K562 (cell line): ENCODE measurements around the gene PRKAG2.

ENCODE experiments used
- ETV6 ChIP-seq, 3 experiments: fragments of 150-350 bp in 1 of 3; sonication (generic) in 1 of 3; formaldehyde crosslinking in 1 of 3; IDR thresholded peaks; 2 replicates each; pipeline versions ENCODE4 v1.6.1 to v1.8.0; 2014 to 2022; ENCODE audit warnings: borderline replicate concordance in 2 of 3, low read depth in 2 of 3, antibody characterized with exemption in 1 of 3, low read length in 1 of 3, mild to moderate bottlenecking in 1 of 3, missing genetic modification reagents in 1 of 3
- PYGO2 ChIP-seq: fragments of 450-650 bp; IDR thresholded peaks from 2 replicates; pipeline ENCODE4 v1.6.1; 2016; ENCODE audit warnings: mild to moderate bottlenecking, missing genetic modification characterization, moderate library complexity, missing compliant biosample characterization
- ZNF384 ChIP-seq: IDR thresholded peaks from 2 replicates; pipeline ENCODE4 v1.6.1; 2012; ENCODE audit warnings: low read depth, low read length, improper control_type of control experiment
- TF ChIP-seq, protein P1 (sequence below): fragments of 250-450 bp; sonication (Bioruptor Pico); IDR thresholded peaks from 2 replicates; pipeline ENCODE4 v1.6.1; 2021; ENCODE audit warnings: mild to moderate bottlenecking
- TF ChIP-seq, protein P2 (sequence below), 2 experiments: fragments of 200-800 bp in 1 of 2; sonication (Bioruptor generic) in 1 of 2; sonication (generic) in 1 of 2; formaldehyde crosslinking in 1 of 2; IDR thresholded peaks in 1 of 2; conservative IDR thresholded peaks in 1 of 2; 2 replicates each; pipeline versions ENCODE4 v1.5.0 to v1.6.1; 2016 to 2020; ENCODE audit warnings: missing compliant biosample characterization in 1 of 2, missing genetic modification characterization in 1 of 2, missing genetic modification reagents in 1 of 2

DNA sequence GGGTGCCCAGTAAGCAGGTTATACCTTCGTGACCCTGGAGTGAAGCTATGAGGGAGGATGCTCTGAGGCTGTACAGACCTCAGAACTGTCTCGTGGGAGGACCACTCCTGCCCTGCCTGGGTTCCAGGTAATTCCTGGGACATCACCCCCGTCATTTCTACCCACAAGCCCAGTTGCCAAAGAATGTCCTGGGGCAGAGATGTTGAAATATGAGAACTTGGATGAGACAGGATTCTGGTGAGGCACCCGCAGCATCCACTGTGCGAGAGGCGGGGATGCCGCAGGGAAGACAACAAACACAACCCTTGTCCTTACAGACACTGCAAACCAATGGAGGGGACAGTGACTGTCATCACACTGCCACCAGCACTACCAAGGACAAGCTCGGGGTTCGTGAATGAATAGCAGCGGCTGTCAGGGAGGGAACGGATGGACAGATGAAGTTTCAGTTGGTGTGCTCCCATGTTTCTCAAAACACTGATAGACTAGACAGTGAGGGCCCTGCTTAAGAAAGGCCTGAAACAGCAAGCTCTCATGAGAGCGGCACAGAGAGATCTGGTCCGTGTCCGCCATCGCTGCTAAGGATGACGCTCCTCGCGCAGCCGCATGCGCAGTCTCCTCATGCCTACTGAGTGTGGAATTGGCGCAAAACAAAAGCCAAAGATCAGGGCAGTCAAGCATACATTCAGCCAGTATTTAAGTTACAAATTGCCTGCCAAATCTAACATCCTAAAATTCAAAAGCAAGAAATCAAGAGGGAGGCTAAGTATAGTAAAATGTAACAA, 275.2 kb downstream of the PRKAG2 start:
- TF ChIP-seq ETV6 (IDR thresholded peaks at IDR 0.05; ENCODE audit: borderline replicate concordance in 1 of 2, low read depth in 2 of 2, low read length in 1 of 2): no peak
- no peak for TF ChIP-seq ETV6 (CRISPR knock-in tag; IDR thresholded peaks at IDR 0.05; ENCODE audit: borderline replicate concordance)
- TF ChIP-seq PYGO2 (tag): no peak
- no peak for TF ChIP-seq ZNF384
- TF ChIP-seq, protein P1, sequence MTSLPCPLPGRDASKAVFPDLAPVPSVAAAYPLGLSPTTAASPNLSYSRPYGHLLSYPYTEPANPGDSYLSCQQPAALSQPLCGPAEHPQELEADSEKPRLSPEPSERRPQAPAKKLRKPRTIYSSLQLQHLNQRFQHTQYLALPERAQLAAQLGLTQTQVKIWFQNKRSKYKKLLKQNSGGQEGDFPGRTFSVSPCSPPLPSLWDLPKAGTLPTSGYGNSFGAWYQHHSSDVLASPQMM (CRISPR knock-in tag): no peak
- TF ChIP-seq, protein P2, sequence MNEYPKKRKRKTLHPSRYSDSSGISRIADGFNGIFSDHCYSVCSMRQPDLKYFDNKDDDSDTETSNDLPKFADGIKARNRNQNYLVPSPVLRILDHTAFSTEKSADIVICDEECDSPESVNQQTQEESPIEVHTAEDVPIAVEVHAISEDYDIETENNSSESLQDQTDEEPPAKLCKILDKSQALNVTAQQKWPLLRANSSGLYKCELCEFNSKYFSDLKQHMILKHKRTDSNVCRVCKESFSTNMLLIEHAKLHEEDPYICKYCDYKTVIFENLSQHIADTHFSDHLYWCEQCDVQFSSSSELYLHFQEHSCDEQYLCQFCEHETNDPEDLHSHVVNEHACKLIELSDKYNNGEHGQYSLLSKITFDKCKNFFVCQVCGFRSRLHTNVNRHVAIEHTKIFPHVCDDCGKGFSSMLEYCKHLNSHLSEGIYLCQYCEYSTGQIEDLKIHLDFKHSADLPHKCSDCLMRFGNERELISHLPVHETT (CRISPR knock-in tag; conservative IDR thresholded peaks at IDR 0.05 in 1 of 2, IDR thresholded peaks at IDR 0.05 in 1 of 2): no peak
